Measurements from ENCODE around the gene TMEM101. TPM values are rescaled to one million over a fixed set of nuclear protein-coding genes. Genes with fewer than 3 reads are reported as not detected.

TMEM101 gene
- 21.7 and 23.6 TPM in 2 replicates for total RNA-seq
- long read RNA-seq, transcript TMEM101-201 (4 exons, 1,536 nt), result major isoform, 90 of 100 reads
- long read RNA-seq, partial matches to known transcripts, result 3 of 100 reads
- long read RNA-seq, other reads (novel, unspliced or antisense), result 6 of 100 reads

DNA sequence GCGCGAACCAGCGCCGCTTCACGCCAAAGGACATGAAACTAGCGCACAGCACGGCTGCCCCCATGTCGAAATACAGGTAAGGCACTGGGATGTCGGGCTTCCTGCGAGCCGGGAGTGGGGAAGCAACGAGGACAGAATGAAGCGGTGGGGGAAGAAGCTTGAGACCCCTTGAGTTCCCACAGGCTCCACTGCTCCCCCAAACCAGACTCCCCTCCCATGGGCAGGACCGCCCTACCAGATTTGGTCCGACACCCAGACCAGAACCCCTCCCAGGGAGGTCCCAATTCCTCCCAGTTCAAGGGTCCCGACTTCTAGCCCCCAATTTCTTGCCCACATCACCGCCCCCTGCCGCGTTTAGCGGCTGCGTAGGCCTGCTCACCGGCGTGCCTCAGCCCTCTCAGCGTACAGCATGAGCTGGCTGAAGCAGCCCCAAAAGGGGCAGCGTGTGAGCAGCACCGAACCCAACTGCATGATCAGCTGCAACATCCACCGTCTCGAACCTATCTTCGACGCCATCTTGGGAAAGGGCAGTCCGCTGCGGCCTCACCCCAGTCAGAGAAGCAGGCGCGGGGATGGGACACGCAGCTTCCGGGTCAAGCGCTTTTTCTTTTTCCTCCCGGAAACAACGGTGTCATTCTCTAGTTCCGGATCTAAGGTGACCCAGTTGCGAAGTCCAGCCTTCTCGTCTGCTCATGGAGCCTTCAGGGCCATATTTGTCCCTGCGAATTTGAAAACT lies at the start of gene TMEM101:
Gene TMEM101, minus strand, starts transcription at position 527 of the 736 bp plus-strand sequence. Its CDS starts 11 bp downstream, at position 516.
- Mint-ChIP-seq H3K9me3 (ENCODE audit: unreplicated experiment) (no peaks in the 10 kb centered on the region), H3K4me3 (ENCODE audit: unreplicated experiment) (peak within 1 kb of the TSS; percentile 99), H3K27me3 (ENCODE audit: unreplicated experiment) (no peaks in the 10 kb centered on the region), H3K27ac (ENCODE audit: unreplicated experiment) (peak within 1 kb of the TSS; percentile 95), H3K36me3 (ENCODE audit: unreplicated experiment) (peaks cover 6% of the 10 kb centered on the region), H3K4me1 (ENCODE audit: unreplicated experiment) (peaks cover 23% of the 10 kb centered on the region)
- TF ChIP-seq, protein P1, sequence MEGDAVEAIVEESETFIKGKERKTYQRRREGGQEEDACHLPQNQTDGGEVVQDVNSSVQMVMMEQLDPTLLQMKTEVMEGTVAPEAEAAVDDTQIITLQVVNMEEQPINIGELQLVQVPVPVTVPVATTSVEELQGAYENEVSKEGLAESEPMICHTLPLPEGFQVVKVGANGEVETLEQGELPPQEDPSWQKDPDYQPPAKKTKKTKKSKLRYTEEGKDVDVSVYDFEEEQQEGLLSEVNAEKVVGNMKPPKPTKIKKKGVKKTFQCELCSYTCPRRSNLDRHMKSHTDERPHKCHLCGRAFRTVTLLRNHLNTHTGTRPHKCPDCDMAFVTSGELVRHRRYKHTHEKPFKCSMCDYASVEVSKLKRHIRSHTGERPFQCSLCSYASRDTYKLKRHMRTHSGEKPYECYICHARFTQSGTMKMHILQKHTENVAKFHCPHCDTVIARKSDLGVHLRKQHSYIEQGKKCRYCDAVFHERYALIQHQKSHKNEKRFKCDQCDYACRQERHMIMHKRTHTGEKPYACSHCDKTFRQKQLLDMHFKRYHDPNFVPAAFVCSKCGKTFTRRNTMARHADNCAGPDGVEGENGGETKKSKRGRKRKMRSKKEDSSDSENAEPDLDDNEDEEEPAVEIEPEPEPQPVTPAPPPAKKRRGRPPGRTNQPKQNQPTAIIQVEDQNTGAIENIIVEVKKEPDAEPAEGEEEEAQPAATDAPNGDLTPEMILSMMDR (IDR thresholded peaks at IDR 0.05), result no peak
- DNase-seq (ENCODE audit: extremely low spot score, unreplicated experiment), result peak; percentile 94

DNA sequence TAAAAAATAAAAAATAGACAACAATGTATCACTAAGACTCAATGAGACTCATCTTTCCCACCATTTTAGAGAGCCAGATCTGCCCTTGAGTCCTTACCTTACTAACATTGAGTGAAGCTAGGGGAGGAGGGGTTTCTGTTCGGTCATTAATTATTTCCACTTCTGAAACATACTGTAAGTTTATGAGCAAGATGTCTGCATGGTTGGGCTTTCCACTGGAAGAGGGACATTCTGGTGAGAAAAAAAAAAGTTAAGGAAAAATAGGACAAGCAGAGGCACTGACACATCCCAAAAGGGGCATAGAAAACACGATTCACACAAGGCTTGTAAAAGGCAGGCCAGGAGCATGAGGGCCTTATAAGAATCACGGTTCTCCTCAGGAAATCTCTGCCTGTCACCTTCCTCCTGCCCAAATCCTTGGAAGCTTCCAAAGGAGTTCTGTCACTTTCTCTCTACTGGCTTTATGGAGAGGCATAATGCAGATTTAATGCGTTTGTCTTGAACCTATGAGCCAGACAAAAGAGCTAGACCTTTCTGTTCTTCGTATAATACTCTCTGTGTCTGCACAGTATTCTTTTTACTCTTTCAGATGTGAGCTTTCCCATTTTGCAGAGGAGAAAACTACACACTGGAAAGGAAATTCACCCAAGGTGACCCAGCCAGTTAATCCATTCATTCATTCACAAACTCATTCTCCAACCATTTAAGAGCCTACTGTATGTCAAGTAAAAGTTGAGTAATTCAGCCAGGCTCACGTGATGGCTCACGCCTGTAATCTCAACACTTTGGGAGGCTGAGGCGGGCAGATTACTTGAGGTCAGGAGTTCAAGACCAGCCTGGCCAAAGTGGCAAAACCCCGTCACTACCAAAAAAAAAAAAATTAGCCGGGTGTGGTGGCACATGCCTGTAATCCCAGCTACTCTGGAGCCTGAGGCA lies 49.2 kb upstream of the TMEM101 start:
- Mint-ChIP-seq H3K4me1 (ENCODE audit: unreplicated experiment) (peaks cover 34% of the 10 kb centered on the region), H3K36me3 (ENCODE audit: unreplicated experiment) (peaks cover 27% of the 10 kb centered on the region), H3K27me3 (ENCODE audit: unreplicated experiment) (no peaks in the 10 kb centered on the region), H3K27ac (ENCODE audit: unreplicated experiment) (peak overlapping the region; percentile 60), H3K4me3 (ENCODE audit: unreplicated experiment) (no peak overlapping the region), H3K9me3 (ENCODE audit: unreplicated experiment) (no peaks in the 10 kb centered on the region)
- DNase-seq (ENCODE audit: extremely low spot score, unreplicated experiment), result no peak
- TF ChIP-seq, protein P1 (IDR thresholded peaks at IDR 0.05), result no peak

DNA sequence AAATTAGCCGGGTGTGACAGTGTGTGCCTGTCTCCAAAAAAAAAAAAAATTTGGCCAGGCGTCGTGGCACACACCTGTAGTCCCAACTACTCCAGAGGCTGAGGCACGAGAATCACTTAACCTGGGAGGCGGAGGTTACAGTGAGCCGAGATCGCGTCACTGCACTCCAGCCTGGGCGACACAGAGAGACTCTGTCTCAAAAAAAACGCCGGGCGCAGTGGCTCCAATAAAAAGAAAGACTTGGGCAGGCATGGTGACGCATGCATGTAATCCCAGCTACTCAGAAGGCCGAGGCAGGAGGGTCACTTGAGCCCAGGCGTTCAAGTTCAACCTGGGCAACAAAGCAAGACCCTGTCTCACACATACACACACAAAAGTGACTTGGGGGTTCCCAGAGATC lies 48.1 kb upstream of the TMEM101 start:
- no peaks in the 10 kb centered on the region for H3K27me3 Mint-ChIP-seq (ENCODE audit: unreplicated experiment)
- H3K4me1 Mint-ChIP-seq (ENCODE audit: unreplicated experiment), result peaks cover 32% of the 10 kb centered on the region
- no peaks in the 10 kb centered on the region for H3K9me3 Mint-ChIP-seq (ENCODE audit: unreplicated experiment)
- peaks cover 32% of the 10 kb centered on the region for H3K36me3 Mint-ChIP-seq (ENCODE audit: unreplicated experiment)
- H3K4me3 Mint-ChIP-seq (ENCODE audit: unreplicated experiment), result no peak overlapping the region
- TF ChIP-seq, protein P1 (IDR thresholded peaks at IDR 0.05), result no peak
- DNase-seq (ENCODE audit: extremely low spot score, unreplicated experiment), result no peak
- H3K27ac Mint-ChIP-seq (ENCODE audit: unreplicated experiment), result no peak overlapping the region

DNA sequence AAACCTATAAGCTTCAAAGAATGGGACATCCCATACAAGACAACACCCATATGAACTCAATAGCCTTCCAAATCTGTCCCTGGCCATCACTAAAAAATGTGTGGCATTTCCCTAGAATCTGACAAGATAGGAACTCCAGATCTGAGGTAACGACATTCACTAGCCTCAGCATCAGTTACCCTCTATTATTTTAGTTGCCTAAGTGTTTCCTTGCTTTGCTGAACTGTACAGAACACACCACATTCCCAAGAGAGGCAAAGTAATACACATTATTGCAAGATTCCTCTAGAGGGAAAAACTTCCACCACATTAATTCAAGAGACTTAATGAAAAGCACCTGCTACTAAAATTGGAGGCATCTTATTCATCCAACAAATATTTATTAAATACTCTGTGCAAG lies 46.7 kb upstream of the TMEM101 start:
- Mint-ChIP-seq H3K4me1 (ENCODE audit: unreplicated experiment) (peaks cover 24% of the 10 kb centered on the region), H3K9me3 (ENCODE audit: unreplicated experiment) (no peaks in the 10 kb centered on the region), H3K27ac (ENCODE audit: unreplicated experiment) (no peak overlapping the region), H3K36me3 (ENCODE audit: unreplicated experiment) (peaks cover 32% of the 10 kb centered on the region), H3K27me3 (ENCODE audit: unreplicated experiment) (no peaks in the 10 kb centered on the region), H3K4me3 (ENCODE audit: unreplicated experiment) (no peak overlapping the region)
- DNase-seq (ENCODE audit: extremely low spot score, unreplicated experiment), result no peak
- TF ChIP-seq, protein P1 (IDR thresholded peaks at IDR 0.05), result no peak

All from osteocyte (in vitro differentiated cells).